ENCODE measurements around the gene DHRS1. TPM values are rescaled to one million over a fixed set of nuclear protein-coding genes. Genes with fewer than 3 reads are reported as not detected.

DHRS1 gene
- polyA plus RNA-seq = 81.3 TPM
- long read RNA-seq, donor 1, transcript DHRS1-201 (9 exons, 1,480 nt) = major isoform, 16 of 33 reads
- long read RNA-seq, donor 1, transcript DHRS1-211 (2 exons, 1,181 nt) = minor isoform, 5 of 33 reads
- long read RNA-seq, donor 1, transcript DHRS1-205 (1 exons, 528 nt) = minor isoform, 7 of 33 reads
- long read RNA-seq, donor 1, partial matches to known transcripts = 0 of 33 reads
- long read RNA-seq, donor 1, other reads (novel, unspliced or antisense) = 5 of 33 reads
- long read RNA-seq, donor 2, transcript DHRS1-201 (9 exons, 1,480 nt) = major isoform, 30 of 57 reads
- long read RNA-seq, donor 2, transcript DHRS1-211 (2 exons, 1,181 nt) = minor isoform, 5 of 57 reads
- long read RNA-seq, donor 2, transcript DHRS1-205 (1 exons, 528 nt) = minor isoform, 12 of 57 reads
- long read RNA-seq, donor 2, partial matches to known transcripts = 0 of 57 reads
- long read RNA-seq, donor 2, other reads (novel, unspliced or antisense) = 6 of 57 reads
- long read RNA-seq, donor 3 = 0 reads
- long read RNA-seq, donor 4, partial matches to known transcripts = 0 of 5 reads
- long read RNA-seq, donor 4, other reads (novel, unspliced or antisense) = 0 of 5 reads
- long read RNA-seq, donor 5, transcript DHRS1-201 (9 exons, 1,480 nt) = major isoform, 18 of 20 reads
- long read RNA-seq, donor 5, partial matches to known transcripts = 0 of 20 reads
- long read RNA-seq, donor 5, other reads (novel, unspliced or antisense) = 0 of 20 reads
- long read RNA-seq, donor 6, transcript DHRS1-201 (9 exons, 1,480 nt) = major isoform, 28 of 70 reads
- long read RNA-seq, donor 6, transcript DHRS1-205 (1 exons, 528 nt) = minor isoform, 17 of 70 reads
- long read RNA-seq, donor 6, partial matches to known transcripts = 5 of 70 reads
- long read RNA-seq, donor 6, other reads (novel, unspliced or antisense) = 16 of 70 reads
- long read RNA-seq, donor 7, transcript DHRS1-201 (9 exons, 1,480 nt) = major isoform, 11 of 17 reads
- long read RNA-seq, donor 7, transcript DHRS1-205 (1 exons, 528 nt) = minor isoform, 5 of 17 reads
- long read RNA-seq, donor 7, partial matches to known transcripts = 0 of 17 reads
- long read RNA-seq, donor 7, other reads (novel, unspliced or antisense) = 0 of 17 reads
- long read RNA-seq, donor 8, transcript DHRS1-205 (1 exons, 528 nt) = minor isoform, 12 of 73 reads
- long read RNA-seq, donor 8, transcript DHRS1-201 (9 exons, 1,480 nt) = major isoform, 40 of 73 reads
- long read RNA-seq, donor 8, partial matches to known transcripts = 5 of 73 reads
- long read RNA-seq, donor 8, other reads (novel, unspliced or antisense) = 10 of 73 reads
- long read RNA-seq, donor 9, transcript DHRS1-211 (2 exons, 1,181 nt) = minor isoform, 5 of 59 reads
- long read RNA-seq, donor 9, transcript DHRS1-201 (9 exons, 1,480 nt) = major isoform, 14 of 59 reads
- long read RNA-seq, donor 9, transcript DHRS1-205 (1 exons, 528 nt) = major isoform, 14 of 59 reads
- long read RNA-seq, donor 9, partial matches to known transcripts = 0 of 59 reads
- long read RNA-seq, donor 9, other reads (novel, unspliced or antisense) = 24 of 59 reads
- long read RNA-seq, donor 10, transcript DHRS1-205 (1 exons, 528 nt) = minor isoform, 22 of 76 reads
- long read RNA-seq, donor 10, transcript DHRS1-201 (9 exons, 1,480 nt) = major isoform, 36 of 76 reads
- long read RNA-seq, donor 10, transcript DHRS1-211 (2 exons, 1,181 nt) = minor isoform, 6 of 76 reads
- long read RNA-seq, donor 10, partial matches to known transcripts = 0 of 76 reads
- long read RNA-seq, donor 10, other reads (novel, unspliced or antisense) = 11 of 76 reads
- long read RNA-seq, donor 11, transcript DHRS1-205 (1 exons, 528 nt) = minor isoform, 8 of 31 reads
- long read RNA-seq, donor 11, transcript DHRS1-211 (2 exons, 1,181 nt) = minor isoform, 6 of 31 reads
- long read RNA-seq, donor 11, transcript DHRS1-201 (9 exons, 1,480 nt) = major isoform, 17 of 31 reads
- long read RNA-seq, donor 11, partial matches to known transcripts = 0 of 31 reads
- long read RNA-seq, donor 11, other reads (novel, unspliced or antisense) = 0 of 31 reads

DNA sequence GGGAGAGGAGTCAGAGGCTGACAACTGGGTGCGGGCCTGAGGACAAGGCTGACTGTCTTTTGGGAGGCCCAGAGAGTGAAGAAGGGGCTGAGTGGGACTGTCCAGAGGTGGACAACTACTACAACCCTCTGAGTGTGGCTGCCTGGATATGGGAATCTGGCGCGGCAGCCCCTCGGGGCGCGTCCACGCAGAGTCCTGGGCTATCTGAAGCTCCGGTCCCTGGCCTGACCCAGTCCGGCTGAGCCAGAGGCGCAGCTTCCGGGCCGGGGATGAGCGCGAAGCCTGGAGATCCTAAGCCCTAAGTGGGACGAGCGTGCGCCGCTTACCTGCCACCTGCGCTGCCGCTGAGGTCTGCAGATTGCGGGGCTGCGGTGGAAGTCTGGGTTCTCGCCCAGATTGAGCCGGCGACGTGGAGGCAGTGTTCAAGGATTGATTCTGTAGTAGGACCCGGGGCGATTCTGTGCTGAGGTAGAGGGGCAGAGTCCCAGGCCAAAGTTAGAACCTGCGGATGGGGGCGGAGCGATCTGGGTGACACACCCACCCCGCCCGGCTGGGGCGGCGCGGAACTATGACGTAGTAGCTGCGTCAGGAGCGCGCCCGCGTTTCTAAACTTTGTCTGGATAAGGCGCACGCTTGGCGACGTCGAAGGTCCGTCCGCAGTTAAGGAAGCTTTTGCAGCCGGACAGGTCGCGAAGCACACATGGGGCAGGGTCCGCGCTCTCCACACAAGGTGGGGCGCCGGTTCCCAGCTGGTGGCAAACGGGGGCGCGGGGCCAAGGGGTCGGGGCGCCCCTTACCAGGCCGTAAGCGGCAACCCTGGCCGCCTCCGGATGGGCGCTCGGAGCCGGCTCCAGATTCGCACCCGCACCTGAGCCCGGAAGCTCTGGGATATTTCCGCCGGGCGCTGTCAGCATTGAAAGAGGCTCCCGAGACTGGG lies at the start of gene DHRS1, which contains the start of gene NOP9:
DHRS1 (minus strand) TSS at position 526 of the 937 bp plus-strand sequence. CDS start 674 bp downstream, outside the sequence.
NOP9 (plus strand) TSS at position 596 of the 937 bp plus-strand sequence; CDS start at position 701, 105 bp downstream.
- peak; percentile 93 to 97 for DNase-seq
- Histone ChIP-seq H3K4me3 (ENCODE audit: low read length) (peak within 1 kb of the TSS; percentile 68), H3K4me1 (ENCODE audit: control insufficient read depth, insufficient read depth, low read length) (peaks cover 25% of the 10 kb centered on the region), H3K36me3 (ENCODE audit: control insufficient read depth, insufficient read depth, low read length) (peaks cover 46% of the 10 kb centered on the region), H3K27ac (ENCODE audit: low read length) (peak within 1 kb of the TSS; percentile 90), H3K27me3 (ENCODE audit: control insufficient read depth, insufficient read depth, low read length) (no peaks in the 10 kb centered on the region), H3K9me3 (ENCODE audit: control insufficient read depth, low read depth, low read length) (no peaks in the 10 kb centered on the region)
- no CpG with 5 or more reads among the region's 75 CpGs for WGBS (ENCODE audit: insufficient coverage, low lambda C conversion rate)

DNA sequence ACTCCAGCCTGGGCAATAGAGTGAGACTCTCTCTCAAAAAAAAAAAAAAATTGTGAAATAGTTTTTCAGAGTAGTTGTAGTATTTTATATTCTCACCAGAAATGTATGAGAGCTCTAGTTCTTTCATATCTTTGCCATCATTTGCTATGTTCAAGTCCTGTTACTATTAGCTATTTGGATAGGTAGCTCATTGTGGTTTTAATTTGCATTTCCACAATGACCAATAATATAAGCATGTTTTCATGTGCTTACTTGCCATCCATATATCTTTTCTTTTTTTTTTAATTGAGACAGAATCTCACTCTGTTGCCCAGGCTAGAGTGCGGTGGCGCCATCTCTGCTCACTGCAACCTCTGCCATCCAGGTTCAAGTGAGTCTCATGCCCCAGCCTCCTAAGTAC lies 48.6 kb upstream of the DHRS1 start:
- H3K27me3 ChIP-seq (ENCODE audit: control insufficient read depth, insufficient read depth, low read length) = no peaks in the 10 kb centered on the region
- no CpG with 5 or more reads among the region's 2 CpGs for WGBS (ENCODE audit: insufficient coverage, low lambda C conversion rate)
- peaks cover 11% of the 10 kb centered on the region for H3K4me1 ChIP-seq (ENCODE audit: control insufficient read depth, insufficient read depth, low read length)

DNA sequence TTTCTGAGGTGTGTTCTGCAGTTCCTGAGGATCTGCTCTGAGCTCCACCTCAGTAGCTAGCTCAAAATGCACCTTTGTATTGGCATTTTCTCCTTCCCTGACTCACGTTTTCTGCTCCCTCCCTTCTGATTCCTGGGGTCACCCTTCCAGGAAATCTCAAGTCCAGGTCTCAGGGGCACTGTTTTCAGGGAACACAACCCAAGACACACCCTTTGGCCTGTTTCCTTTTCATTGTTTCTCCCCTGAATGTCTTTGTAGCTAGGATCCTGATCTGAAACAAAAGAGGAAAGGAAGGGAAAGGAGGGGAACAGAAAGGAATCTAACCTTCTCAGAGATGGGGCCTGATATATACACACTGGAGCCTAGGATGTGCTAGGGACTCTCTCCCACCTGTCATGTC lies 47.6 kb upstream of the DHRS1 start:
- H3K27me3 ChIP-seq (ENCODE audit: control insufficient read depth, insufficient read depth, low read length) = no peaks in the 10 kb centered on the region
- DNase-seq = peak in 1 of 2 donors; percentile 58
- no peak overlapping the region for H3K27ac ChIP-seq (ENCODE audit: low read length)
- H3K4me3 ChIP-seq (ENCODE audit: low read length) = no peak overlapping the region
- no peaks in the 10 kb centered on the region for H3K36me3 ChIP-seq (ENCODE audit: control insufficient read depth, insufficient read depth, low read length)
- H3K4me1 ChIP-seq (ENCODE audit: control insufficient read depth, insufficient read depth, low read length) = peaks cover 11% of the 10 kb centered on the region
- no CpG with 5 or more reads among the region's 1 CpG for WGBS (ENCODE audit: insufficient coverage, low lambda C conversion rate)
- no peaks in the 10 kb centered on the region for H3K9me3 ChIP-seq (ENCODE audit: control insufficient read depth, low read depth, low read length)

More for the DNA sequence above, 48.6 kb upstream of the DHRS1 start:
- H3K9me3 ChIP-seq (ENCODE audit: control insufficient read depth, low read depth, low read length) = no peaks in the 10 kb centered on the region
- no peaks in the 10 kb centered on the region for H3K36me3 ChIP-seq (ENCODE audit: control insufficient read depth, insufficient read depth, low read length)
- no peak overlapping the region for H3K27ac ChIP-seq (ENCODE audit: low read length)
- H3K4me3 ChIP-seq (ENCODE audit: low read length) = no peak overlapping the region
- no peak for DNase-seq

DNA sequence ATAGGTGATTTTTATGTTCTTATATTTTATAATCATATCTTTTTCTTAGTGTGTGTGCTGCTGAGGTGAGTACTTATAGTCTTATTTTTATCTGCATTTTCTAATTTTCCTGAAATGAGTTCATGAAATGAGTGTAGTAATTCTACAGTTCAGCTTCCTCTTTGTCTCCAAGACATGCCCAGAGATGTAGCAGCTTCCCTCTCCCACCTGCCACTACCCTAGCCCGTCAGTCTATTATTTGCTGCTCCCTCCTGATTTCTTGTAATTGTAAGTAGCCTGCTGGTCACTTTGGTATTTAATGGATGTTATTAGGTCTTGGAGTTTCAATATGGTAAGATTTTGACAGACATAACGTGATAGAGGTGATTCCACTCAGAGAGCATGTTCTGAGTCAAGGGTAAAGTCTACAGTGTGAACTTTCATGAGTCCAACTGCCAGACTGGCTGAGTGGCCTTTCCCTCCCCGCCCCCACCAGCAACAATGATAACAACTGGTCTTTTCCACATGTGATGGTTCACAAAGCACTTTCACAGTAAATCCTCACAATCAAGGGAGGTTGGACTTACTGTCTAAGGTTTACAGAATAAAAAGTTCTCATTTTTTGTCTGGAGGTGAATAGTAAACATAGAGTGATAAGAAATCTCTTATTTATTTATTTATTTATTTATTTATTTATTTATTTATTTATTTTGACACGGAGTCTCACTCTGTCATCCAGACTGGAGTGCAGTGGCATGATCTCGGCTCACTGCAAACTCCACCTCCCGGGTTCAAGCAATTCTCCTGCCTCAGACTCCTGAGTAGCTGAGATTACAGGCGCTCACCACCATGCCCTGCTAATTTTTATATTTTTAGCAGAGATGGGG lies 44.4 kb upstream of the DHRS1 start:
- Histone ChIP-seq H3K4me1 (ENCODE audit: control insufficient read depth, insufficient read depth, low read length) (peaks cover 17% of the 10 kb centered on the region), H3K36me3 (ENCODE audit: control insufficient read depth, insufficient read depth, low read length) (no peaks in the 10 kb centered on the region), H3K27ac (ENCODE audit: low read length) (peak overlapping the region; percentile 79), H3K27me3 (ENCODE audit: control insufficient read depth, insufficient read depth, low read length) (no peaks in the 10 kb centered on the region), H3K9me3 (ENCODE audit: control insufficient read depth, low read depth, low read length) (peaks cover 2% of the 10 kb centered on the region), H3K4me3 (ENCODE audit: low read length) (no peak overlapping the region)
- peak; percentile 89 to 95 for DNase-seq
- no CpG with 5 or more reads among the region's 7 CpGs for WGBS (ENCODE audit: insufficient coverage, low lambda C conversion rate)

DNA sequence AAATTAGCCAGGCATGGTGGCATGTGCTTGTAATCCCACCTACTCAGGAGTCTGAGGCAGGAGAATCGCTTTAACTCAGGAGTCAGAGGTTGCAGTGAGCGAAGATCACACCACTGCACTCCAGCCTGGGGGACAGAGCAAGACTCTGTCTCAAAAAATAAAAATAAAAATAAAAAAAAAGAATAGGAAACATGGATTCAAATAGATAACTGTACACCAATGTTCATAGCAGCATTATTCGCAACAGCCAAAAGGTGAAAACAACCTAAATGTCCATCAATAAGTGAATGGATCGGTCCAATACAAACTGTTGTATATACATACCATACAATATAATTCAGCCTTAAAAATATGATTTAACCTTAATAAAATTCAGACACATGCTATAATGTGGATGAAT lies 43.3 kb upstream of the DHRS1 start:
- H3K27me3 ChIP-seq (ENCODE audit: control insufficient read depth, insufficient read depth, low read length) = peaks cover 4% of the 10 kb centered on the region
- H3K27ac ChIP-seq (ENCODE audit: low read length) = no peak overlapping the region
- peaks cover 23% of the 10 kb centered on the region for H3K4me1 ChIP-seq (ENCODE audit: control insufficient read depth, insufficient read depth, low read length)
- H3K9me3 ChIP-seq (ENCODE audit: control insufficient read depth, low read depth, low read length) = peaks cover 2% of the 10 kb centered on the region
- no peak overlapping the region for H3K4me3 ChIP-seq (ENCODE audit: low read length)
- DNase-seq = no peak
- peaks cover 1% of the 10 kb centered on the region for H3K36me3 ChIP-seq (ENCODE audit: control insufficient read depth, insufficient read depth, low read length)
- 94% methylated on average over 2 of the region's 4 CpGs for WGBS (ENCODE audit: insufficient coverage, low lambda C conversion rate)

DNA sequence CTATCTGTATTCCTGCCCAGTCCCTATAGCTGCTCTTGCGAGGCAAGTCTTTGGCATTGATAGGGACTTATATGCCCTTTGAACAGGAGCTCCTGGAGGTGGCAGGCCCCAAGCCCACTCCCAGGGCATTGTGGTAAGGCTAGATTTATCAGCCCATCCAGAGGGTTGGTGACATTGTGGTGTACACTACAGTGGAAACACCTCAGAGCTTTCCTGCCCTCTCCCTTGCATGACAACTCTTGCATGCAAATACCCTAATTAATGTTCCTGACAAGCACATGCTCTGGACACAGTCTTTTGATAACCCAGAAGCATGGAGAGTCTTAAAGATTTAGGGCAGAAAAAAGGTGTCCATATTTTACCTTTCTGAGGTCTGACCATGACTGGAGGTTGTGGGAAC lies 41.0 kb upstream of the DHRS1 start:
- H3K9me3 ChIP-seq (ENCODE audit: control insufficient read depth, low read depth, low read length) = peaks cover 2% of the 10 kb centered on the region
- H3K27me3 ChIP-seq (ENCODE audit: control insufficient read depth, insufficient read depth, low read length) = peaks cover 9% of the 10 kb centered on the region
- peaks cover 19% of the 10 kb centered on the region for H3K4me1 ChIP-seq (ENCODE audit: control insufficient read depth, insufficient read depth, low read length)
- no peak overlapping the region for H3K27ac ChIP-seq (ENCODE audit: low read length)
- WGBS (ENCODE audit: insufficient coverage, low lambda C conversion rate) = no CpG with 5 or more reads among the region's 1 CpG
- no peak for DNase-seq
- H3K36me3 ChIP-seq (ENCODE audit: control insufficient read depth, insufficient read depth, low read length) = peaks cover 6% of the 10 kb centered on the region
- no peak overlapping the region for H3K4me3 ChIP-seq (ENCODE audit: low read length)

DNA sequence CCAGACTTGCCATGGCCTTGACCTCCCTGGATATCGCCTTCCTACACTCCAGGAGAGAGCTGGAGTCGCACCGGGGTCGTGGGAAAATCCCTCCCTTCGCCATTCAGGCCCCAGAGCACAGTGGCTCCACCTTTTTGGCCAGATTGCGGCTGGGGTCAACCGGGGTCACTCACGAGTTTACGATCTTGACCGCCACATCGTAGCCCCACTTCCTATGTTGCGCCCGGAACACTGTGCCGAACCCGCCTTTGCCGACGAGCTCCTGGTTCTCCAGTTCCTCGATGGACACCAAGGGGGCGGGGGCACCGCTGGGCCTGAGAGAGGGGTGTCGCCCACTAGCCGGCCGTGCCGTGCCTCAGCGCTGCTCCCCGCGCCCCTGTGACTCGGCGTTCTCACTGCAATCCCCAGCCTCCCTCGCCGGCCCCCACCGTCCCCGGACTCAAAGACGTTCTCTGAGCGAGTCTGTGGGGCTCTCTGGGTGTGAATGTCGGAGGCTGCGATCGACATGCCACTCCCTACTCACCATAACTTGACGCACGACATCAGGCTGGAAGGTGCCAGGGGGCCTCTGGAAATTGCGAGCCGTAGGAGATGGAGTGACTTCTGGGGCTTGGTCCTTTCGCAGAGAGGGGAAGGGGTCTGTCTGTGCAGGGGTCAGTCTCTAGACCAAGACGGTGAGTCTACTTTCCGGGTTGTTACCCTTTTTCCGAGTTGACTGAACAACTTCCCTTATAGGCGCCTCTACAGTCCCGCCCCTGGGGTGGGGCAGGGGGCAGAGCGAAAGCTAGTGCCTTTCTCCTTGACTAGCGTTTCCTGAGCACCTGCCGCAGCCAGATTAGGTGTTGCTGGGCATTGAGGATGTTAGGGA lies 39.9 kb upstream of the DHRS1 start, which contains the start of gene RIPK3:
RIPK3 (minus strand) TSS at position 708 of the 868 bp plus-strand sequence; CDS start at position 543, 165 bp downstream.
- H3K36me3 ChIP-seq (ENCODE audit: control insufficient read depth, insufficient read depth, low read length) = peaks cover 6% of the 10 kb centered on the region
- H3K27me3 ChIP-seq (ENCODE audit: control insufficient read depth, insufficient read depth, low read length) = peaks cover 20% of the 10 kb centered on the region
- WGBS (ENCODE audit: insufficient coverage, low lambda C conversion rate) = no CpG with 5 or more reads among the region's 51 CpGs
- peak; percentile 69 to 92 for DNase-seq
- H3K4me3 ChIP-seq (ENCODE audit: low read length) = peak within 1 kb of the TSS; percentile 66
- peaks cover 8% of the 10 kb centered on the region for H3K9me3 ChIP-seq (ENCODE audit: control insufficient read depth, low read depth, low read length)
- H3K27ac ChIP-seq (ENCODE audit: low read length) = peak within 1 kb of the TSS; percentile 14
- H3K4me1 ChIP-seq (ENCODE audit: control insufficient read depth, insufficient read depth, low read length) = peaks cover 23% of the 10 kb centered on the region

All from large intestine (tissue), 12 donors.